OCI-LY1 (cell line): Measurements from ENCODE around the gene P2RY8.
"Not testable (repeated sequence)": the region's sequence is repeated elsewhere in the genome, so short reads cannot be mapped to it uniquely, and the experiment has no call there.

Source experiments
- H2AFZ ChIP-seq: fragments of 200-600 bp; sonication (generic), shearing (Covaris generic); 2 replicates; pipeline ENCODE4 v1.6.0; 2014; ENCODE audit warnings: antibody characterized with exemption, mild to moderate bottlenecking, low read length
- H3F3A ChIP-seq: fragments of 200-600 bp; sonication (generic), shearing (Covaris generic); 2 replicates; pipeline ENCODE4 v1.6.0; 2014; ENCODE audit warnings: mild to moderate bottlenecking, antibody characterized with exemption, low read length, moderate library complexity; ENCODE audit not compliant: insufficient read depth
- H3K27ac ChIP-seq: fragments of 200-600 bp; sonication (generic); 2 replicates; pipeline ENCODE4 v1.5.1; 2014; ENCODE audit warnings: low read length, mixed run types, mild to moderate bottlenecking, low read depth; ENCODE audit not compliant: poor library complexity, severe bottlenecking
- H3K27me3 ChIP-seq: fragments of 200-600 bp; sonication (generic); 2 replicates; pipeline ENCODE4 v1.6.0; 2014; ENCODE audit warnings: antibody characterized with exemption, mild to moderate bottlenecking, low read length, moderate library complexity; ENCODE audit not compliant: insufficient read depth
- H3K36me3 ChIP-seq: fragments of 200-600 bp; sonication (generic); 2 replicates; pipeline ENCODE4 v1.6.1; 2014; ENCODE audit warnings: mild to moderate bottlenecking, antibody characterized with exemption, low read length, moderate library complexity, mixed read lengths; ENCODE audit not compliant: insufficient read depth
- H3K4me1 ChIP-seq: fragments of 200-600 bp; sonication (generic); 2 replicates; pipeline ENCODE4 v1.5.1; 2014; ENCODE audit warnings: mild to moderate bottlenecking, low read length, moderate library complexity; ENCODE audit not compliant: insufficient read depth, severe bottlenecking
- H3K4me2 ChIP-seq: fragments of 200-600 bp; sonication (generic), shearing (Covaris generic); 2 replicates; pipeline ENCODE4 v1.6.1; 2014; ENCODE audit warnings: low read length
- H3K4me3 ChIP-seq: fragments of 200-600 bp; sonication (generic); 2 replicates; pipeline ENCODE4 v1.5.1; 2014; ENCODE audit warnings: low read length, low read depth, mild to moderate bottlenecking, mixed read lengths; ENCODE audit not compliant: poor library complexity, severe bottlenecking
- H3K79me2 ChIP-seq: fragments of 200-600 bp; shearing (Covaris generic); 2 replicates; pipeline ENCODE4 v1.6.1; 2016; ENCODE audit warnings: mixed run types, low read length, mixed read lengths; ENCODE audit not compliant: insufficient read depth
- H3K9ac ChIP-seq: fragments of 200-600 bp; sonication (generic), shearing (Covaris generic); 2 replicates; pipeline ENCODE4 v1.6.1; 2014; ENCODE audit warnings: mild to moderate bottlenecking, low read length, mixed read lengths
- H3K9me2 ChIP-seq: fragments of 200-600 bp; sonication (generic), shearing (Covaris generic); 2 replicates; pipeline ENCODE4 v1.6.1; 2014; ENCODE audit warnings: low read depth, mild to moderate bottlenecking, low read length, mixed read lengths
- H3K9me3 ChIP-seq: fragments of 200-600 bp; shearing (Covaris generic); 2 replicates; pipeline ENCODE4 v1.6.1; 2014; ENCODE audit warnings: low read length, mixed read lengths
- H4K20me1 ChIP-seq: fragments of 200-600 bp; sonication (generic), shearing (Covaris generic); 2 replicates; pipeline ENCODE4 v1.6.0; 2016; ENCODE audit warnings: mild to moderate bottlenecking, low read length; ENCODE audit not compliant: insufficient read depth
- CTCF ChIP-seq: fragments of 200-600 bp; sonication (generic), shearing (Covaris generic); IDR thresholded peaks from 2 replicates; pipeline ENCODE4 v1.5.1; 2017; ENCODE audit warnings: mild to moderate bottlenecking, antibody characterized with exemption, low read length, moderate library complexity, mixed read lengths
- EZH2 ChIP-seq: fragments of 200-600 bp; sonication (generic), shearing (Covaris generic); IDR thresholded peaks from 2 replicates; pipeline ENCODE4 v1.8.0; 2017; ENCODE audit warnings: borderline replicate concordance, mixed run types, mild to moderate bottlenecking, antibody characterized with exemption, low read length, moderate library complexity, mixed read lengths

P2RY8 gene

GRCh38 chrX:1545776-1546408 lies 8.9 kb upstream of the P2RY8 start:
- Histone ChIP-seq H2AFZ (no peak overlapping the region), H3F3A (no peaks in the 10 kb centered on the region), H3K27ac (no peak overlapping the region), H3K4me1 (peaks cover 34% of the 10 kb centered on the region), H3K4me3 (no peak overlapping the region), H4K20me1 (no peaks in the 10 kb centered on the region), H3K27me3 (no peaks in the 10 kb centered on the region), H3K9ac (no peak overlapping the region), H3K9me2 (no peaks in the 10 kb centered on the region), H3K4me2 (no peak overlapping the region), H3K9me3 (peaks cover 8% of the 10 kb centered on the region; the same call in 1 of the 2 replicates), H3K79me2 (no peaks in the 10 kb centered on the region), H3K36me3 (peaks cover 25% of the 10 kb centered on the region)
- TF ChIP-seq CTCF (no peak), EZH2 (no peak)

GRCh38 chrX:1542994-1543725 lies 6.2 kb upstream of the P2RY8 start:
- TF ChIP-seq EZH2 (no peak), CTCF (no peak)
- Histone ChIP-seq H3K9ac (no peak overlapping the region), H3K4me3 (no peak overlapping the region), H3K4me2 (no peak overlapping the region), H2AFZ (no peak overlapping the region), H4K20me1 (no peaks in the 10 kb centered on the region), H3K27me3 (no peaks in the 10 kb centered on the region), H3K27ac (peak overlapping the region; percentile 38), H3K36me3 (peaks cover 18% of the 10 kb centered on the region), H3F3A (no peaks in the 10 kb centered on the region), H3K79me2 (no peaks in the 10 kb centered on the region), H3K9me2 (no peaks in the 10 kb centered on the region), H3K4me1 (peaks cover 20% of the 10 kb centered on the region), H3K9me3 (peaks cover 3% of the 10 kb centered on the region; the same call in 1 of the 2 replicates)

- H3K4me2 ChIP-seq: not testable (repeated sequence)
- H3K4me1 ChIP-seq: peaks cover 31% of the 10 kb centered on the region
Measured at GRCh38 chrX:1539146-1539545, 2.2 kb upstream of the P2RY8 start.

GRCh38 chrX:1537716-1538090 lies 718 bp upstream of the P2RY8 start:
- H3F3A ChIP-seq, H4K20me1 ChIP-seq, H3K9me3 ChIP-seq, H3K36me3 ChIP-seq, H3K27me3 ChIP-seq, H2AFZ ChIP-seq, H3K9me2 ChIP-seq: not testable (repeated sequence)
- Histone ChIP-seq H3K4me3 (peak overlapping the region; percentile 91), H3K4me2 (peak overlapping the region; percentile 86), H3K9ac (peak overlapping the region; percentile 96), H3K79me2 (peaks cover 14% of the 10 kb centered on the region), H3K4me1 (peaks cover 26% of the 10 kb centered on the region), H3K27ac (peak overlapping the region; percentile 98)

More at GRCh38 chrX:1539146-1539545, 2.2 kb upstream of the P2RY8 start:
- not testable (repeated sequence) for H3K79me2 ChIP-seq, H3F3A ChIP-seq, H3K27me3 ChIP-seq, H3K36me3 ChIP-seq, H3K9me2 ChIP-seq, H3K4me3 ChIP-seq, H4K20me1 ChIP-seq, H3K9ac ChIP-seq, H3K9me3 ChIP-seq, H2AFZ ChIP-seq, H3K27ac ChIP-seq
